Stimulated activated CD4-positive, alpha-beta T cell treated with anti-CD3 and anti-CD28 coated beads, Interleukin-4, amount 100 ng/mL, for 4 hours (primary cell): Measurements from ENCODE around the gene CATSPERZ.
A peak's percentile ranks its signal among the peaks of the same experiment; 100 is the strongest.
"Not testable (repeated sequence)": the region's sequence is repeated elsewhere in the genome, so short reads cannot be mapped to it uniquely, and the experiment has no call there.

Source experiments
- DNase-seq, 2 experiments: peaks; one replicate each; pipeline ENCODE4 v3.0.0-alpha.2; 2020

The CATSPERZ gene

DNA sequence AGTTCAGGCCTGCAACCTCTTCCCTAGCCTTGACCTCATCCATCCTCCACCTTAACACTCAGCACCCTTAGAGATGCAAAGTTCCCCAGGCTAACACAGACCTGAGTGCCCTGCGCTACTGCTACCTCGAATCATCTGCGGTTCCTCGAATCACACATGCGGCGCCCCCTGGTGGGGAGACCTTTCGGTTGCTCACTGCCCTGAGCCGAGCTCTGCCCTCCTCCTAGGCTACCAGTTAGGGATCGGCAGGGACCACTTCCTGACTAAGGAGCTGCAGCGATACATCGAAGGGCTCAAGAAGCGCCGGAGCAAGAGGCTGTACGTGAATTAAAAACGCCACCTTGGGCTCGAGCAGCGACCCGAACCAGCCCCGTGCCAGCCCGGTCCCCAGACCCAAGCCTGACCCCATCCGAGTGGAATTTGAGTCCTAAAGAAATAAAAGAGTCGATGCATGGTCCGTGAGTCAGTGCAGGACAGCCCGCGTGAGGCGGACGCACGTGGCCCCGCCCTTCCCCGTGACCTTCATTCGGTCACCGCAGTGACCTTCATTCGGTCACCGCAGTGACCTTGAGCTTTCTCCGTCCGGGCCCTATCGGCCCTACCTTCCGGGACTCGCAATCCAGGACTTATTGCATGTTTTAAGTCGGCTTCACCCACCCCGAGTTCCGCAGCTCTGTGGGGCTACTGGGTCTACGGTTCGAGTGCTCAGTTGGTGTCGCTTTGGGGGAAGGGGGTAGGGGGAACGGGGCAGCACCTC lies 4.3 kb downstream of the CATSPERZ start:
- peak; percentile 87 to 94 for DNase-seq

GRCh38 chr11:64305075-64305690 lies 5.0 kb downstream of the CATSPERZ start, which contains the start of gene ESRRA:
ESRRA (plus strand) TSS chr11:64305524; CDS start chr11:64307180, 1,656 bp downstream.
- peak; percentile 99 to 100 for DNase-seq

- peak; percentile 63 to 81 for DNase-seq
These were observed 5.8 kb downstream of the CATSPERZ start for GRCh38 chr11:64305691-64306562.

DNA sequence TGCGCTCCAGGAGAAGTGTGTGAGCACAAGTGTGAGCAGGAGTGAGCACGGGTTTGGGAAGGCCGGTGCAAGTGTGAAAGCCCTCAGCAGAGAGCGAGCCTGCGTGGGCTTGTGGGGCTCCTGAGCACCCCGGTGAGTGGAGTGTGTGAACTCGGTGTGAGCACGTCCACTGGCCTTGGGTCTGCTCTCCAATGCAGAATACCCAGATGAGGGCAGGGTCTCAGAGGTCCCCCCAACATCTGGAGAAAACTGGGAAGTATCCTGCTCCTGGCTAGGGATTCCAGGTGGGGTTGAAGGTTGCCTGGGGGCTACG lies 6.4 kb downstream of the CATSPERZ start:
- DNase-seq = no peak

DNA sequence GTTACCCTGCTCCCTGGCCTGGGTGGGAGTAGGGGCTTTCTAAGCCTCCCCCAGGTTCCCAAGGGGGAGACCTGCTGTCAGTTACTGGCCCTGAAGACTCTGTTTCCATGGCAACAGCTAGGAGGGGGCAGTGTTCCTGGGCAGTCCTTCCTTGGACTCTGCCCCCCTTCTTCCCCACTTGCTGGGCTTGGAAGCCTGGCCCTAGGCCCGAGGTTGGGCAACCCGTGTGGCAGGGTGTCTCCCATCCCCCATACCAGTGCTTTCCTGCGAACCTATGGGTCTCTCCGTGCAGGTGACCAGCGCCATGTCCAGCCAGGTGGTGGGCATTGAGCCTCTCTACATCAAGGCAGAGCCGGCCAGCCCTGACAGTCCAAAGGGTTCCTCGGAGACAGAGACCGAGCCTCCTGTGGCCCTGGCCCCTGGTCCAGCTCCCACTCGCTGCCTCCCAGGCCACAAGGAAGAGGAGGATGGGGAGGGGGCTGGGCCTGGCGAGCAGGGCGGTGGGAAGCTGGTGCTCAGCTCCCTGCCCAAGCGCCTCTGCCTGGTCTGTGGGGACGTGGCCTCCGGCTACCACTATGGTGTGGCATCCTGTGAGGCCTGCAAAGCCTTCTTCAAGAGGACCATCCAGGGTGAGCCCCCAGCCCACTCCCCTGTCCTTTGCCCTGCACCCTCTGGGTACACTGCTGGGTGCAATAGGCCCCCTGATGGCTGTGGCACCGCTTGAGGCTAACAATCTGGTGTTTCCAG lies 6.9 kb downstream of the CATSPERZ start:
- no peak for DNase-seq

DNA sequence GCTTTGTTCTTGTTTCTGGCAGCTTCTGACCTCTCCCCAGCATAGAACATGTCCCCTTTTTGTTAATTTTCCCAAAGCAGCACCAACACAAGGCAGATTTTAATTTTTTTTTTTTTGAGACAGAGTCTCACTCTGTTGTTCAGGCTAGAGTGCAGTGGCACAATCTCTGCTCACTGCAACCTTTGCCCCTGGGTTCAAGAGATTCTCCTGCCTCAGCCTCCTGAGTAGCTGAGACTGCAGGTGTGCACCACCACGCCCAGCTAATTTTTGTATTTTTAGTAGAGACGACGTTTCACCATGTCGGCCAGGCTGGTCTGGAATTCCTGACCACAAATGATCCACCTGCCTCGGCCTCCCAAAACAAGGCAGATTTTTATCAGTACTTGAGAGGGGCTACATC lies 7.6 kb downstream of the CATSPERZ start:
- DNase-seq = not testable (repeated sequence)

GRCh38 chr11:64312947-64313346 lies 12.8 kb downstream of the CATSPERZ start:
- no peak for DNase-seq

- DNase-seq = no peak
These were observed 13.5 kb downstream of the CATSPERZ start for GRCh38 chr11:64313491-64314145.

DNA sequence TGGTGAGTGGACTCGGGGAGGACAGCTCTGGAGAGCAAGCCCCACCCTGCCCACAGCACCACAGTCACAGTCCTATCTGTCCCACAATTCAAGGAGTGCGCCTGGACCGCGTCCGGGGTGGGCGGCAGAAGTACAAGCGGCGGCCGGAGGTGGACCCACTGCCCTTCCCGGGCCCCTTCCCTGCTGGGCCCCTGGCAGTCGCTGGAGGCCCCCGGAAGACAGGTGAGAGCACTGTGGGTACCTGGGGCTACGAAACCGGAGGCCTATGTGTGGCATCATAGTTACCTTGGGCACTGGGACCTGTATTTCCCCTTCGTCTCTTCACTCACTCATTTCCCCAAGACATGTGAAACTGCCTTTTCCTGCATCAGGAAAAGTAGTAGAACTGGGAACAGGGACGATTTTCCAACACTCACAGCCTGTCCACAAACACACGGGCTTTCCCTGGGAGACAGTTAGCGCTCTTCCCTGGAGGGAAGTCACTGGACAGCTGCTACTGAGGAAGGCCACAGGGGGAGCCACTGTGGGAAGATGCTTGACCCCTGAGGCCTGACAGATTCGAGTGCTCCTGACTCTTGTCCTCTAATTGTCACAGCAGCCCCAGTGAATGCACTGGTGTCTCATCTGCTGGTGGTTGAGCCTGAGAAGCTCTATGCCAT lies 14.1 kb downstream of the CATSPERZ start:
- DNase-seq = no peak

DNA sequence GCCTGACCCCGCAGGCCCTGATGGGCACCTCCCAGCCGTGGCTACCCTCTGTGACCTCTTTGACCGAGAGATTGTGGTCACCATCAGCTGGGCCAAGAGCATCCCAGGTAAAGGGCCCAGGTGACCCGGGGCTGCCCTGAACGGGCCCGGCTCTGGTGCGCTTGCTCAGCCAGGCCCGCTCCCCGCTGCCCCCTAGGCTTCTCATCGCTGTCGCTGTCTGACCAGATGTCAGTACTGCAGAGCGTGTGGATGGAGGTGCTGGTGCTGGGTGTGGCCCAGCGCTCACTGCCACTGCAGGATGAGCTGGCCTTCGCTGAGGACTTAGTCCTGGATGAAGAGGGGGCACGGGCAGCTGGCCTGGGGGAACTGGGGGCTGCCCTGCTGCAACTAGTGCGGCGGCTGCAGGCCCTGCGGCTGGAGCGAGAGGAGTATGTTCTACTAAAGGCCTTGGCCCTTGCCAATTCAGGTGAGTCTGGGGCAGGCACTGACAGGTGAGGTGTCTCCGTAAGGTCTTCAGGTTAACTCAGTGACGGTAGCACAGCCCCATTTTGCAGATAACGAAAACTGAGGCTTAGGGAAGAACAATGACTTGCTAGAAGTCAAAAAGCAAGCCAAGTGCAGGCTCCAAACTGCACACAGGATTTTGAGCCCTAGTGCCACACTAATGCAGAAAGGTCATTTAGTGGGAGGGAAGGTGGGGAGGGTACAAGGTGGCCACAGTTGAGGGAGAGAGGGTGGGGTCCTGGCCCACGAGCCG lies 14.8 kb downstream of the CATSPERZ start:
- no peak for DNase-seq

- DNase-seq = not testable (repeated sequence)
These were observed 15.7 kb downstream of the CATSPERZ start for GRCh38 chr11:64315667-64316526.

- DNase-seq = peak in 1 of 2 experiments; percentile 27
These were observed 16.6 kb downstream of the CATSPERZ start for GRCh38 chr11:64316672-64317324.

DNA sequence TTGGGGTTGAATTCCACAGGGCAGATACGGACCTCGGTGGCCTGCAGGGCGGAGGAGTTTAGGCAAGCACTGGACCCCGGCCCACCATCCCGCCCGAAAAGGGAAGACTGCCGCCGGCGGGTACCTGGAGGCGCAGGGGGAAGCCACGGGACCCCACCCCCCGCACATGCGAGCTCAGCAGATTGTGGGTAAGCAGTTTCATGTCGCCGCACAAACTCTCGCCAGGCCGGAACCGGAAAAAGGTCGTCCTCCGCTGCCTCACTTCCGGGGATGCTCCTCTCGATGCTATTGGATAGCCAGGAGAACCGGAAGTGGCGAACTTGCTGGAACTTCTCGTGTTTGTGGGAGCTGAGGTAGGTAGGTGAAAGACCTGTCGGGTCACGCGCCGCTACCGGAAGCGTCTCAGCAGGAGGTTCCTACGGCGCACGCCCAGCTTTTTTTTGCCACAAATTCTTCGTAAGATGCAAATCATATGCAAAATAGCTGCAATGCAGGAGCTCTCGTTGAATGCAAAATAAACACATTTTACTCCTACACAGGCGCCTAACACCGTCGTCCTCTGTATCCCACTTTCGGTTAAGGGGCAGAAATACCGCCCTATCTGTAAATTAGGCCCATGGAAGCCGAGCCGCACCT lies 17.3 kb downstream of the CATSPERZ start, which contains the start of gene TRMT112:
TRMT112 (minus strand) TSS at position 235 of the 636 bp plus-strand sequence; CDS start at position 202, 33 bp downstream.
- DNase-seq = peak; percentile 88 to 97

DNA sequence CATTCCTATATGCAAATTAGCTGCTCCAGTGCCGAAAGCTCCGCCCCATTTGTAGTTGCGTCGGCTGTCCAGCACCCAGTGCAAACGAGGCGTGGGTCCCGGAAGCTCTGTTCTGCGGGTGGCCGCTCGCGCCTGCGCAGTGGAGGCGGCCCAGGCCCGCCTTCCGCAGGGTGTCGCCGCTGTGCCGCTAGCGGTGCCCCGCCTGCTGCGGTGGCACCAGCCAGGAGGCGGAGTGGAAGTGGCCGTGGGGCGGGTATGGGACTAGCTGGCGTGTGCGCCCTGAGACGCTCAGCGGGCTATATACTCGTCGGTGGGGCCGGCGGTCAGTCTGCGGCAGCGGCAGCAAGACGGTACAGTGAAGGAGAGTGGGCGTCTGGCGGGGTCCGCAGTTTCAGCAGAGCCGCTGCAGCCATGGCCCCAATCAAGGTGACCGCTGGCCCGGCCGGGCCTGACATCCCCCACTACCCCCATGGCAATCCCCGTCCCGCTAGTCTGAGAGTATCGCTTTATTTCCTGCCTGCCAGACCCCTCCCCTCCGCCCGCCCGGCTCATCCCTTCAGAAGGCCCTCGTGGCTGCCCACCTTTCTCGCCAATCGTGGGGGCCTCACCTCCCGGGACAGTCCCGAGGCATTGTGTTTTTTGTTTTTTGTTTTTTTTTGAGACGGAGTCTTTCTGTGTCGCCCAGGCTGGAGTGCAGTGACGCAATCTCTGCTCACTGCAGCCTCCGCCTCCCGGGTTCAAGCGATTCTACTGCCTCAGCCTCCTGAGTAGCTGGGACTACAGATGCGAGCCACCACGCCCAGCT lies 18.0 kb downstream of the CATSPERZ start, which contains the start of gene PRDX5:
PRDX5 (plus strand) TSS at position 161 of the 805 bp plus-strand sequence; CDS start at position 256, 95 bp downstream.
- DNase-seq = peak; percentile 90 to 95

DNA sequence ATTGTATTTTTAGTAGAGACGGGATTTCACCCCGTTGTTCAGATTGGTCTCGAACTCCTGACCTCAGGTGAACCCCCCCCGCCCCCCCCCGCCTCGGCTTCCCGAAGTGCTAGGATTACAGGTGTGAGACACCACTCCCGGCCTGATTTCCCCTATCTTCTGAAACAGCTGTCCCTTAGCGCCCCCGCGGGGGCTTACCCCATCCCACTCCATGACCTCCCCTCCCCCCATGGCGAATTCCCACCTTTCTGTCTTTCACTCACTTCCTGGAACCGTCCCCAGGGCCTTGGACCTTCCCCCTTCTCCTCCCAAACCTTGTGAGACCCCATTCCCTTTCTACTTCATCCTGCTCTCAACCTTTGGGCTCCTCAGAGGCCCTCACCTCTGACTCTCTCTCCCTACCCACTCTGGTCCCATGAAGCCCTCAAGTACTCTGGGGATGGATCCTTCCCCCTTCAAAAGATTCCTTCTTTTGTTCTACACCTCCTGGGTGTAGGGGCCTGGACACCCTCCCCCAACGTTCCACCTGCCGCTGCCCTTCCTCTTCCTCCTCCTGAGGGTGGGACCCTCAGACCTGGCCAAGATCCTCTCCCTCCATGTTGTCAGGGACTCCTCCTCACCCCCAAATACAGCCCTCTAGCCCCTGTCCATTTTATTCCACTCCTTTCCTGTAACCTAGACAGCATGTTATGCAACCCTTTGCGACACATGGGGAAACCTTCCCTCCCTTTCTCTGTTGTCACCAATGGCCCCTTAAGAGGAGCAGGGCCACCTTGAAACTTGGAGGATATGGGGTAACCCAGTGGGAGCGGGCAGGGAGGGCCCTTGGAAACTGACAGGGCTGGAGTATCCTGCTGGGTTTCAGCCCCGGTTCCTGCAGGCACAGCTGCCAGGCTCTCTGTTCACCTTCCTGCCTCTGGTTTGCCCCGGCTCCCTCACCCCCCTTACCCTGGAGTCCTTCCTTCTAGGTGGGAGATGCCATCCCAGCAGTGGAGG lies 18.9 kb downstream of the CATSPERZ start:
- no peak for DNase-seq

- no peak for DNase-seq
These were observed 20.4 kb downstream of the CATSPERZ start for GRCh38 chr11:64320556-64320955.
